B cell (primary cell): ENCODE results near the gene TAL1.

Source experiments
- EZH2 ChIP-seq: IDR thresholded peaks from 2 replicates; pipeline ENCODE4 v1.6.1; 2012; ENCODE audit warnings: borderline replicate concordance, low read depth, mild to moderate bottlenecking, moderate library complexity, low read length; ENCODE audit not compliant: insufficient read depth, poor library complexity, severe bottlenecking
- TF ChIP-seq, protein P1 (sequence below): fragments of 200-600 bp; IDR thresholded peaks from one replicate; pipeline ENCODE4 v1.8.0; 2022; ENCODE audit warnings: antibody characterized with exemption, mild to moderate bottlenecking

DNA sequence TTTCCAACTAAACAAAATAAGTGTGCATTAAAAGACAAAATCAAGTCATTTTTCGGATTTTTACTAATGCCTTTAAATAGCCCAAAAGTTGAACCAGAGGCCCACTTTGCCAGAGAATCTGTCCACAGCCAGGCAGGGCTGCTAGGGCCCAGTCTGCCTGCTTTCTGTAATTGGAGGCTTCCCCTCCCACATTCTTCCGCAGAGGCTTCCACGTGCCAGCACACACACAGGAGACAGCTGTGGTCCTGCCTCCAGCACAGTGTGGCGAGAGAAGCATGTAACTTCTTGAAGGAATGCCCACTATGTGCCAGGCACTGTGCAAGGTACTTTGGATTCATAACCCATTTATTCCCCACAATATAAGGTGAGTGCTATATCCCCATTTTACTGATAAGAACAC, 30.8 kb downstream of the TAL1 start:
- TF ChIP-seq, protein P1, sequence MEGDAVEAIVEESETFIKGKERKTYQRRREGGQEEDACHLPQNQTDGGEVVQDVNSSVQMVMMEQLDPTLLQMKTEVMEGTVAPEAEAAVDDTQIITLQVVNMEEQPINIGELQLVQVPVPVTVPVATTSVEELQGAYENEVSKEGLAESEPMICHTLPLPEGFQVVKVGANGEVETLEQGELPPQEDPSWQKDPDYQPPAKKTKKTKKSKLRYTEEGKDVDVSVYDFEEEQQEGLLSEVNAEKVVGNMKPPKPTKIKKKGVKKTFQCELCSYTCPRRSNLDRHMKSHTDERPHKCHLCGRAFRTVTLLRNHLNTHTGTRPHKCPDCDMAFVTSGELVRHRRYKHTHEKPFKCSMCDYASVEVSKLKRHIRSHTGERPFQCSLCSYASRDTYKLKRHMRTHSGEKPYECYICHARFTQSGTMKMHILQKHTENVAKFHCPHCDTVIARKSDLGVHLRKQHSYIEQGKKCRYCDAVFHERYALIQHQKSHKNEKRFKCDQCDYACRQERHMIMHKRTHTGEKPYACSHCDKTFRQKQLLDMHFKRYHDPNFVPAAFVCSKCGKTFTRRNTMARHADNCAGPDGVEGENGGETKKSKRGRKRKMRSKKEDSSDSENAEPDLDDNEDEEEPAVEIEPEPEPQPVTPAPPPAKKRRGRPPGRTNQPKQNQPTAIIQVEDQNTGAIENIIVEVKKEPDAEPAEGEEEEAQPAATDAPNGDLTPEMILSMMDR, result no peak
- no peak for TF ChIP-seq EZH2
